Psoas muscle (tissue), 8 donors: ENCODE measurements around the gene RNF183. TPM values are rescaled to one million over a fixed set of nuclear protein-coding genes. Genes with fewer than 3 reads are reported as not detected.
A peak's percentile ranks its signal among the peaks of the same experiment; 100 is the strongest.

Source experiments
- ATAC-seq, 4 donors: fragments of 200-7000 bp; cut with Tn5 transposase; one replicate each; pipeline ENCODE4 v1.9.1; 2020; ENCODE audit warnings: moderate library complexity in 3 of 4, mild to moderate bottlenecking in 2 of 4
- DNase-seq, 2 donors: peaks; one replicate each; pipeline ENCODE4 v3.0.0-alpha.2; 2020
- H3K27ac ChIP-seq: fragments of 200-600 bp; one replicate; pipeline ENCODE4 v1.8.0; 2022
- H3K27me3 ChIP-seq, 3 donors: fragments of 200-600 bp in 1 of 3; one replicate each; pipeline versions ENCODE4 v1.6.1 to v1.8.0; 2013 to 2022; ENCODE audit warnings: low read length in 2 of 3, mild to moderate bottlenecking in 2 of 3, moderate library complexity in 1 of 3; ENCODE audit not compliant: insufficient read depth in 3 of 3
- H3K36me3 ChIP-seq, 2 donors: fragments of 200-600 bp in 1 of 2; one replicate each; pipeline versions ENCODE4 v1.6.1 to v1.8.0; 2013 to 2022; ENCODE audit warnings: low read depth in 1 of 2, mild to moderate bottlenecking in 1 of 2, moderate library complexity in 1 of 2; ENCODE audit not compliant: insufficient read depth in 1 of 2
- H3K4me1 ChIP-seq: fragments of 200-600 bp; one replicate; pipeline ENCODE4 v1.8.0; 2022
- H3K4me3 ChIP-seq: fragments of 200-600 bp; one replicate; pipeline ENCODE4 v1.8.0; 2022; ENCODE audit warnings: mild to moderate bottlenecking
- H3K9me3 ChIP-seq: fragments of 200-600 bp; one replicate; pipeline ENCODE4 v1.8.0; 2022
- CTCF ChIP-seq: fragments of 200-600 bp; IDR thresholded peaks from one replicate; pipeline ENCODE4 v1.8.0; 2022; ENCODE audit warnings: antibody characterized with exemption
- WGBS, 3 donors: extraction: QIAGEN DNeasy Blood & Tissue Kit; methylation state at CpG; one replicate each; pipeline versions ENCODE4 v1.1.6 to v1.1.7; 2013; 5-methylcytosine and 5-hydroxymethylcytosine counted together
- intact Hi-C, 2 donors: fragments of 100-400 bp; cut with DNase I; formaldehyde crosslinking; loops; one replicate each; pipeline versions ENCODE4 v1.11.0 to v1.14.2; 2022
- polyA plus RNA-seq, 3 donors: library from polyadenylated mRNA; stranded (reverse); fragments of 200-250 nt; gene quantifications; one replicate each; pipeline ENCODE4 v1.2.3, GENCODE V29; 2013
- total RNA-seq, 4 donors: library from RNA; stranded (reverse); fragmentation: NEBNext Ultra II Directional in 2 of 4; extraction: Animal tissue kit (Norgen Biotek cat#: 25700) in 2 of 4; gene quantifications; one replicate each; pipeline versions ENCODE4 v1.2.1 to v1.2.4, GENCODE V29; 2021 to 2023
- donor health status: healthy with polysubstance abuse.
- donor health status: DM: no; HTN: no; CAD: no; lungs with moderate emphysema.
- donor health status: Bipolar disorder and iron deficiency.
- donor health status: healthy.
- donor health status: DM: yes; HTN: yes; CAD: no.
- donor health status: DM: no; HTN: no; CAD: no.
- donor health status: DM: no; HTN: no; CAD: no.
- donor health status: DM: yes; HTN: yes; CAD: no.

RNF183 gene
- total and polyA plus RNA-seq, 7 donors, result 0.05 TPM; not detected in 6

GRCh38 chr9:113340011-113340699, 37.0 kb upstream of the RNF183 start, which contains the start of gene WDR31:
TSS of gene WDR31 (minus strand) at chr9:113340275. CDS start at chr9:113332022, 8,253 bp downstream.
- WGBS, 3 donors, result 0 to 1% (median 1%) methylated on average over 35 to 46 of the region's 46 CpGs
- ATAC-seq, result peak; percentile 97 to 99 (median 98)
- DNase-seq, result peak; percentile 85 to 91
- Histone ChIP-seq H3K27me3 (no peaks in the 10 kb centered on the region), H3K27ac (peak within 1 kb of the TSS; percentile 61), H3K9me3 (no peaks in the 10 kb centered on the region), H3K4me3 (peak within 1 kb of the TSS; percentile 91), H3K4me1 (peaks cover 3% of the 10 kb centered on the region), H3K36me3 (no peaks in the 10 kb centered on the region)
- TF ChIP-seq CTCF, result no peak
- intact Hi-C loops, result loop anchor here (5.0 kb wide), 3 partner anchors 62 to 68 kb away; partner anchors contain the start of genes ALAD (in 1 of the 2), CDC26 (in 1 of the 2) and PRPF4 (in 1 of the 2)

GRCh38 chr9:113337714-113338113, 34.5 kb upstream of the RNF183 start:
- H3K9me3 ChIP-seq, result no peaks in the 10 kb centered on the region
- no peak overlapping the region for H3K27ac ChIP-seq
- H3K36me3 ChIP-seq, result no peaks in the 10 kb centered on the region
- TF ChIP-seq CTCF, result no peak
- H3K4me1 ChIP-seq, result no peaks in the 10 kb centered on the region
- ATAC-seq, result no peak
- 89 to 100% (median 92%) methylated on average over 2 of the region's 2 CpGs for WGBS, 3 donors
- intact Hi-C loops, result no loop called here
- no peak for DNase-seq
- H3K27me3 ChIP-seq, result no peaks in the 10 kb centered on the region
- H3K4me3 ChIP-seq, result no peak overlapping the region

- H3K9me3 ChIP-seq, result no peaks in the 10 kb centered on the region
- TF ChIP-seq CTCF, result no peak
- no peak overlapping the region for H3K27ac ChIP-seq
- no peaks in the 10 kb centered on the region for H3K27me3 ChIP-seq
- H3K4me3 ChIP-seq, result no peak overlapping the region
- no peak for DNase-seq
- WGBS, 3 donors, result 61 to 67% (median 62%) methylated on average over 4 of the region's 4 CpGs
- no peaks in the 10 kb centered on the region for H3K36me3 ChIP-seq
- intact Hi-C loops, result no loop called here
- no peak for ATAC-seq
- H3K4me1 ChIP-seq, result no peaks in the 10 kb centered on the region
Observed at GRCh38 chr9:113331780-113332179, 28.6 kb upstream of the RNF183 start.

- H3K27ac ChIP-seq, result no peak overlapping the region
- TF ChIP-seq CTCF, result no peak
Observed at GRCh38 chr9:113328045-113328782, 25.0 kb upstream of the RNF183 start.

More at GRCh38 chr9:113328045-113328782, 25.0 kb upstream of the RNF183 start:
- Histone ChIP-seq H3K4me3 (no peak overlapping the region), H3K36me3 (no peaks in the 10 kb centered on the region), H3K4me1 (no peaks in the 10 kb centered on the region), H3K9me3 (no peaks in the 10 kb centered on the region), H3K27me3 (no peaks in the 10 kb centered on the region)
- DNase-seq (no peak), ATAC-seq (no peak)
- intact Hi-C loops, result no loop called here
- WGBS, 3 donors, result 93 to 98% (median 96%) methylated on average over 3 of the region's 3 CpGs
